Measurements from ENCODE around the gene GATA5. TPM values are rescaled to one million over a fixed set of nuclear protein-coding genes. Genes with fewer than 3 reads are reported as not detected.

GATA5 gene
- total RNA-seq, 2 experiments from 2014 or later: not detected

DNA sequence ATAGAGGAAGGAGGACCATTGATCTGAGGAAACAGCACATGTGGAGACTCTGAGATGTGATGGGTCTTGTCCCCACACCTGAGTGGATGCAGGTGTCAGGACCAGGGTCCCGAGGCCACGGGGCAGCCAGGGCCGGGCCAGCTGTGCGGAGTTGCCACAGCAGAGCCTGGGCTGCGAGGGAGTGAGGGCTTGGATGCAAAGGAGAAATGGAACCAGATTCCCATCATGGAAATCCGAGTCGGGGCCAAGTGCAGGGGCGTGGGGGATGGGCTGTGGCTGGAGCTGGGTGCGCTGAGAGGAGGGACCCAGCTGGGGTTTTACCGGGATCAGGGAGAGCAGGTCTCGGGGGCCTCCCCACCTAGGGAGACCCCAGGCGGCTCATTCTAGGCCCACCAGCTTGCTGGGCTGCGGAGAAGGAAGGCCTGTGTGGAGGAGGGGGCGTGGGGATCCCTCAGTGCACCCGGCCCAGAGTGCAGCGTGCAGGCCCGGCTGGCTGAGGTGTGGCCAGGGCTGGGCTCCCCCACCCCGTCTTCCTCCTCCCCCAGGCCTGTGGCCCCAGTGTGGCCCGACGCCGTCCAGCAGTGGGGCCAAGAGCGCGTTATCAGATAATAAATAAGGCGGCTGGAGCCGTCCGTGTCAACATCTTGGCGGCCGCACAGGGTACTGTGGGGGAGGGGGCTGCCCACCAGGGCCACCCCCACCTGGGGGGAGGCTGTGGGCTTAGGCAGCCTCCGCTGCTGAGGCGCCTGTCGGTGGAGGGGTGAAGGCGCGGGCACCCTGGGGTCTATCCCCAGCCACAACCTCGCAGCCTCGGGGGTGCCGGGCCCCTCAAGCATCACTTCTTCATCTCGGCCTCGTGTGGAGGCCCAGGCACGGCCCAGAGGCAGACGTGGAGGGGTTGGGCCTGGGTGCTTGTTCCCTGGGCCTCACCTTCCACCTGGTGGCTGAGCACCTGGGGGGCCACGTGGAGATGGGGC, 17.2 kb downstream of the GATA5 start:
- CTCF ChIA-PET: no interaction called here
- POLR2A ChIA-PET: no interaction called here

DNA sequence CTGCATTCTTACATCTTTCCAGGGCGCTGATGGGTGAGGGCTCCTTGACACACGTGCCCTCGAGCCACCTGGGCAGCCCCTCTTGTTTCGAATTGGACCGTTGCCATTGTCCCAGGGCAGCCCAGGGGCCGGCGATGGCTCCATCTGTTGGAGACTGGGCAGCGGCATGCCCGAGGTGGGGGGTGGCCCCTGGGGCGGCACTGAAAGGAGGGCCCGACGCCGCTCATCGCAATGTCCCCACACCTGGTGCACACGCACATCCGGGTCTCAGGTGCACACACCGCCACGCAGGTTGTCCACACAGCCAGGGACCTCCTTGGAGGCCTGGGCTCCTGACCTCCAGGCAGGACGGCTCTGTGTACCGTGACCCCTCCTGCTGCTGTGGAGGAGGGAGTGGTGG, 18.0 kb downstream of the GATA5 start:
- POLR2A ChIA-PET: no interaction called here
- CTCF ChIA-PET: no interaction called here

DNA sequence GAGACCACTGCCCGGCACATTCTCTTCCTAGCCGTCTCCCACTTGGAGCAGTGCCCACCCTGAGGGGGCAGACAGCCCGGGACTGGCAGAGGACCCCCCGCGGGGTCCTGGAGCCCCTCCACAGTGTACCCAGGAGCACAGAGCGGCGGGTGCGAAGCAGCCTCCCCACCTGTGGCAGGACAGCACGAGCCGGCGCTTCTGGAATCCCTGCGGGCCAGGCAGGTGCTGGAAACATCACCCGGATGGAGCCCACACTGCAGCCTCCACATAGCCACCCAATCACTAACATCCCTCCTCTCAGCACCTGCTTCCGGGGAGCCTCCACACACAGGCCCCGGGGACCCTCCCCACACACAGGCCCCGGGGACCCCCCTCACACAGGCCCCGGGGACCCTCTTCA, 18.7 kb downstream of the GATA5 start:
- CTCF ChIA-PET: no interaction called here
- POLR2A ChIA-PET: no interaction called here

DNA sequence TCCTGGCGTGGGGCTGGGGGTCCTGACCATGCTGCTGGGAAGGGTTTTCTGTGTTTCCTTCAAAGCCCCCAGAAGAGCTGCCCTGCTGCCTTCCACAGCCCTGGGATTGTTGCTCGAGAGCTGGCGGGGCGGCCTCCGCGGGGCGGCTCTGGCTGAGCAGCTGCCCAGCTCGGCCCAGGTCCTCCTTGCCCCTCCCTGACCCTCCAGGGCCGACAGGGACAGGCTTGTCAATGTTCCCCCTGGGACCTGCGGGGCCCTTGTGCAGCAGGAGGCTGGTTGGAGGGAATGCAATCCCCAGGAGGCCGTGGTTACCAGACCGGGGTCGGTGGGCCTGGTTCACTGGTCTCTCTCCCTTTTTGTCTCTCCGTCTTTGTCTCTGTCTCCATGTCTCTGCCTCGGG, 19.9 kb downstream of the GATA5 start:
- ChIA-PET CTCF (no interaction called here), POLR2A (no interaction called here)

DNA sequence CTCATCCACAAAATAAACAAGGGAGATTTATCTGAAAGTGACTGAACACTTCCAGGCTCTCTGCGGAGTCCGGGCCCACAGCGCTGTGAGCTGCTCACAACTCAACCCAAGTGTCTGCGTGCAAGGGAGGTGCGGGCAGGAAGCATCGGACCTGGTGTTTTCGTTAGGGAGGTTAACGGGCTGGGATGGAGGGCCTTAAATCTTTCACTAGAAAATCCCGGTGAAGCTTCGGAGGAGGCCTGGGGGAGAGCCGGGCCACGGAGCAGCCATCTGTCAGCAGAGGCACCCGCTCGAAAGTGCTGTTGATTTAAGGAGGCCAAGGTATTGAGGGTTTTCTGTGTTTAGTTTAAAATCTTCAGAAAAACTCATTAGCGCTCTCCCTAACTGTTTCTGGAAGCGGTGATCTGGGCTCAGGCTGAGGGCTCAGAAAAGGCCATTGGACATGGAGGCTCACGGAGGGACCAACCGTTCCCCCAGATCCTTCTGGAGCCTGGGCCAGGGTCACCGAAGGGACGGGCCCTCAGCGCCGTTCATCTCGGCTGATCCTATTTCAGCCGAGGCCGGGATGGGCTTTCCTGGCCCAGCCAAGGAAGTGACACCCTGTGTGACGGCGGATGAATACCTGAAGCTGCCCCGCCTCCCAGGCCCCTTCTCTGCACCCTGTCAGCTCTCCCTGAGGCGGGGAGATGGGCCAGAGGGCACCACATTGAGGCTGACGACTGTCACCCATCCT, 20.7 kb downstream of the GATA5 start:
- ChIA-PET CTCF (no interaction called here), POLR2A (no interaction called here)

DNA sequence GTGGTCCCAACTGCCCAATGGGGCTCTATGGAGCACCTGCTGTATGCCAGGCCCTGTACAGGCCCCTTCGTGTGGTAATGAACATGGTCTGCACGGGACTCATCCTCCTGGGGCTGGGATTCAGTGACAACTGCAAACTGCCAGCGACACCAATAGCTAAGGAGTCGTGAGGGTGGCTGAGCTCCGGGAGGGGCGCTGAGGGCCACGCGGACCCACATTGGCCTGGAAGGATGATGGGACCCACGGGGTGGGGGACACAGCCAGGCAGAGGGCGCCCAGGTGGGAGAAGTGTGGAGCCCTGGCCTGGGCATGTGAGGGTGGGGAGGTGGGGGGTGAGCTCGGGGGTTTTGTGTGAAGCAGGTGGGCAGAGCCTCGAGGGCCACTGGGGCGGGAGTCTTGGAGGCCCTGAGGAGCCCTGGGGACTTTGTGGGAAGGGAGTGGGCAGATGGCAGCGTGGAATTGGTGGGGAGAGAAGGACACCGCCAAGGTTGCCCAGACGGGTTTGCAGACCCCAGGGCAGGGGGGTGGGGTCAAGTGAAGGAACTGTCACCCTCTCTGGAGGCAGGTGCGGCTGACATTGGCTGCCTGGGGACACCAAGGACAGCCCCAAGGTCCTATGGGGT, 22.5 kb downstream of the GATA5 start:
- CTCF ChIA-PET: interaction anchor here (0.5 kb wide), 1 partner anchor 226 kb away, joined by 3 read pairs; no protein-coding TSS in a partner anchor
- POLR2A ChIA-PET: no interaction called here

DNA sequence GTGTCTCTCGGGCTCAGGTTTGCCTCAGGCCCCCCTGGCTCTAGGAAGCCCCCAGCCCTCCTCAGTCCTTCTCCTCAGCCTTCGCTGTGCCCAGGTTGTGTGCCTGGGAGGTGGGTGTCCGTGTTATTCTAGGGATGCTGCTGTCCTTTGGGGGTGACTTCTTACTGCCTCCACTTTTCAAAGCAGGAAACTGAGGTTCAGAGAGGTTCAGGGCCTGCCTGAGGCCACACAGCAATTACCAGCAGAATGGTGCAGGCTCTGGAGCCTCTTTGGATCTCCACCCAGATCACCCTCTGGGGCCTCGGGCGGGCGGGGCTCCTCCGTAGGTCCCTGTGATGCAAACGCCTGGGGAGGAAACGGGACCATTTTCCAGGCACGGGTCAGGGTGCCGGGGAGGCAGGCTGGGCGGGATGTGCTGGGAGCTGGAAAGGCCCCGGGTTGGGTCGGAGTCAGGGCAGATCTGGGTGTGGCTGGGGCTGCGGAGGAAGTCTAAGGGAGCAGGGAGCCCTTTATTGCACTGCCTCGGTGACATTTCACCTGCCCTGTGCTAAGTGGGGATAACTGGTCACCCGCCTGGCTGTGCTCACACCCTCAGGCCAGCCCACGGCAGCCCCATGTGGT, 23.2 kb downstream of the GATA5 start:
- ChIA-PET CTCF (no interaction called here), POLR2A (no interaction called here)

DNA sequence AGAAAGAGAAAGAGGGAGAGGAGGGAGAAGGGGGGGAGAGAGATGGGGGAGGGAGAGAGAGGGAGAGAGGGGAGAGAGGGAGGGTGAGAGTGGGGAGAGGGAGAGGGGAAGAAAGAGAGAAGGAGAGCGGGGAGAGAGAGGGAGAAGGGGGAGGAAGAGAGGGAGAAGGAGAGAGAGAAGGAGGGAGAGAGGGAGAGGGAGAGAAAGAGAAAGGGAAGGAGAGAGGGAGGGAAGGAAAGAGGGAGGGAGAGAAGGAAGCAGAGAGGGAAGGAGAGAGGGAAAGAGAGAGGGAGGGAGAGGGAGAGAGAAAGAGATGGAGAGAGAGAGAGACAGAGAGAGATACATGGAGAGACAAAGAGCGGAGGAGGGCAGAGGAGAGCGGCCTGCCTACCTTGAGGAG, 23.8 kb downstream of the GATA5 start:
- POLR2A ChIA-PET: no interaction called here
- CTCF ChIA-PET: no interaction called here

DNA sequence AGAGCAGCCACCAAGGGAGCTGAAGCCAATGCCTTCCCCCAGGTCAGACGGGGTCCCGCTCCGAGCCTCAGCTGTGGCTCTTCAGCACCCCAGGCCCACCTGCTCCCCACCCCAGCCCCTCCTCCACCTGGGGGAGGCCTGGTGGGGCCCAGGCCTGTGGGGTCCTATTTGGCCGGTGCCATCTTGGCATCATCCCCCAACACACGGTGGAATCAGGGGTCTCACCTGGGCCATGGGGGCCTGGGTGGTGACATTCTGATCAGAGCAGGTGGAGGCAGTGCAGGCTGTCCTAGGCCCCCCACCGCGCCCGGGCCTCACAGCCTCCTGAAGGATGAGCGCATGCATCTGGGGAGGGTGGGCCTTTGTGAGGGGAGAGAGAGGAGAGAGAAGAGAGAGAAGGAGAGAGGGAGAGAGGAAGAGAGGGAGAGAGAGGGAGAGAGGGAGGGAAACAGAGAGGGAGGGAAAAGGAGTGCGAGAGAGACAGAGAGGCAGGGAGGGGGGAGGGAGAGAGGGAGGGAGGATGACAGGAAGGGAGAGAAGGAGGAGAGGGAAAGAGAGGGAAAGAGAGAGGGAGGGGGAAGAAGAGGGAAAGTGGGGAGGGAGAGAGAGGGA, 24.5 kb downstream of the GATA5 start:
- ChIA-PET POLR2A (no interaction called here), CTCF (no interaction called here)

DNA sequence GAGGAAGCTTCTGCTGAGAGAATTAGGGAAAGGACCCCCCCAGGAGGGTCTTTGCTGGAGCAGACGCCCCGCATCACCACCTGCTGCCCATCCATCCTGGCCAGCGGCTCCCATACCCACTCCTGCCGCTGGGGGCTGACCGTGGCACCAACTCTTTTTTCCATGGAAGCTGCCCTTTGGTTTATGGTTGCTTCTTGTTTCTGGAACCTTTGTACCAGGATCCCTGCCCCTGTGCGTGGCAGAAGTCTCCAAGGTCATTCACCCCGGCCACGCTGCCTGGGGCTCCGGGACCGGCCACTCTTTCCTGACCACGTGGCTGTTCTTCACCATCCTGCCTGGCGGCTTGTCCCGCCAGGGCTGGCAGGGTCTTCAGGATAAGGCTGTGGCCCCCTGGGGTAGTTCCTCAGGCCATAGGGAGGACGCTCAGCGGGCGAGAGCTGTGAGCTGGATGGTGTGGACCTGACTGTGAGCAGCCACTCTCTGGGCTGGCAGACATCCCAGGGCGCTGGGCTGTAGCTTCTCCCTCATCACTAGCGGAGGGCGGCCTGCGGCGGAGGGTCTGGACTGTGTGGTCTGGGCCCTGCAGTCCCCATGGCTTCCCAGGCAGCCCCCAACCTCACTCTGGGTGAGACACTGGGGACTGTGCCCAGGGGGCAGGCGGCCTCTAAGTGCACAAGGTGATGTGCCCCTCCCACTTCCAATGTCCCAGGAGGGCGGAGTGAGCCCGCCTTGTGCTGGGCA, 25.7 kb downstream of the GATA5 start:
- ChIA-PET CTCF (no interaction called here), POLR2A (no interaction called here)

DNA sequence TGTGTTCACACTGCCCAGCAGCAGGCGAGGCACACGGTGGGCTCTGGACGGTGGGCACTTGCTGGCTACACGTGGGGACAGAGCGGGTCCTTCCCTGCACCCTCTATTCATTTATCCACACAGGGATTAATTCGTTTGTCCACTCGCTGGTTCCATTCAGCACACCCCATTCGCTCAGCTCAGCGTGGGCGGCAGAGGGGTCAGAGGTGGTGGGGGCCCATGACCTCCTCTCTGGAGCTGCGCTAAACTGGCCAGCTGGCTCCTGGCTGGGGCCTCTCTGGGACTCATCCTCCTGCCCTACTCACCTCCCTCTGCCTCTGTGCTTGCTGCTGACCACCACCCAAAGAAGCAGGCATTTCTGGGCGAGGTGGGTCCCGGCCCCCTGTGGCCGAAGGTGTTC, 27.0 kb downstream of the GATA5 start:
- CTCF ChIA-PET: no interaction called here

DNA sequence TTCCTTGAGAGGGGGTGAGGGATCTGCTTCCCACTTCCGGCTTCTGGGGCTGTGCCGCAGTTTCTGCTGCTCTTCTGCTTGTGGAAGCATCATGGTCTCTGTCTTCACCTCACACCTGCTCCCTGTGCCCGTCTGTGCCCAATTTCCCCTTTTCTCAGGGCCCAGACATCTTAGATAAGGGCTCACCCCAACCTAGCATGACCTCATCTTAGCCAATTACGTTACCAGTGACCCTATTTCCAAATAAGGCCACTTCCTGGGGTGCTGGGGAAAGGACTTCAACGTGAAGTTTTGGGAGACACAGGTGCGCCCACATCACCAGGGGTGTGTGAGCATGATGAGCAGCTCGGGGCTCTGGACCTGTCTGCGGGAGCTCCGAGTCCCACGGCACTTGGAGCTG, 27.8 kb downstream of the GATA5 start:
- ChIA-PET POLR2A (no interaction called here), CTCF (no interaction called here)

More for the DNA sequence above, 27.0 kb downstream of the GATA5 start:
- POLR2A ChIA-PET: no interaction called here

DNA sequence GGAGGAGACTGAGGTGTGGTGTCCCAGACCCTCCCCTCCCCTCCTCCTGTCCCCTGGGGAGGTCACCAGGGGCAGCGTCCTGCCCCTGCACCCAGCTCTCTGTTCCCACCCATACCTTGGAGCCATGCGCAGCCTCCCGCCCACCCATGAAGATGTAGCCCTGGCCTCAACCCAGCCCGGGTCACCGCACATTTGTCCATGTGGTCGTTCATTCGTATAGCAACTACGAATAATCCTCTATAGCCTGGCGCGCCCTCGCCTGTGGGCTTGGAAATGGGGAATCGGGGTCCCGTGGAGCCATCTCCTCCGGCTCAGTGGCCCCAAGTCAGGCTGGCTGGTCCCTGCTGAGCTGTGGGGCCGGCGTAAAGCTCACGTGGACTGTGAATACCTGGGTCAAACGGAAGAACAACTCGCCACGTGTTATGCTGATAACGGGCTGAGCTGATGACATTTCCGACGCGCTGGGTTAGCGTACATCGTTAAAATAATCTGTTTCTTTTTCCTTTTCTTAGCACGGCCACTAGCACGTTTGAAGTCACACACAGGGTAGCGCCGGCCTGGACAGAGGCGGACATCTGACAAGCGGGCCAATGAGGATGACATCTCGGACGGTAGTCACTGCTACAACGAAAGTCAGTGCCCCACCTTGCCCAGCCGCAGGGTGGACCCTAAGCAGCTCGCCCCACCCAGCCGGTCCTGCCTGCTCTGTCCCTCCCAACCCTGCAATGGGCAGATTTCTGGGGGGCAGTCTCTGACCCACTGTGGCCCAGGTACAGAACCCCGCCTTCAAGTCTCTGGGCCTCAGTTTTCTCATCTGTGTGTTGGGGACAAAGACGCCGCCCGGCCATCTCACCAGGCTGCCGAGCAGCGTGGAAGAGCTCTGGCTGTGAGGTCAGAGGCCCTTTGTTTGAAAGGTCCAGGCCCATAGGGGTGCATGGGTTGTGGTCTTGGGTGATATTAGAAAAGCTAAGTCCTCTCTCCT, 28.6 kb downstream of the GATA5 start:
- CTCF ChIA-PET: no interaction called here
- POLR2A ChIA-PET: no interaction called here

DNA sequence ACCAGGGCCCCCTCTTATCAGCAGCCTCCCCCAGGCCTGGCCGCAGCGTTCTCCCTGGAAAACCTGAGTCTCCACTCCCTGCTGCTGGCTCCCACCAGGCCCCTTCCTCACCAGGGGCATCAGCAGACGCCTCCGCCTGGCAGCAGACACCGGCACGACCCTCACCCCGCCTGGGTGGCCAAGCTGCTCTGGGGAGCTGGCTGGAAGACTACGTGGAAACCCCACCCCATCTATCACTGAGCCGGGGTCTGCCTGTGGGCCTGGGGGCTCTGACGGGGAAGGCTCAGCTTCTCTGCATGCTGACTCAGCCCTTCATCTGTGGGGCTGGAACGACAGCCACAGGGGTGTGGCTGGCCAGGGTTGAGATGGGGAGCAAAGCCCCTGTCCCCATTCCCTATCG, 29.3 kb downstream of the GATA5 start:
- ChIA-PET POLR2A (no interaction called here), CTCF (no interaction called here)

DNA sequence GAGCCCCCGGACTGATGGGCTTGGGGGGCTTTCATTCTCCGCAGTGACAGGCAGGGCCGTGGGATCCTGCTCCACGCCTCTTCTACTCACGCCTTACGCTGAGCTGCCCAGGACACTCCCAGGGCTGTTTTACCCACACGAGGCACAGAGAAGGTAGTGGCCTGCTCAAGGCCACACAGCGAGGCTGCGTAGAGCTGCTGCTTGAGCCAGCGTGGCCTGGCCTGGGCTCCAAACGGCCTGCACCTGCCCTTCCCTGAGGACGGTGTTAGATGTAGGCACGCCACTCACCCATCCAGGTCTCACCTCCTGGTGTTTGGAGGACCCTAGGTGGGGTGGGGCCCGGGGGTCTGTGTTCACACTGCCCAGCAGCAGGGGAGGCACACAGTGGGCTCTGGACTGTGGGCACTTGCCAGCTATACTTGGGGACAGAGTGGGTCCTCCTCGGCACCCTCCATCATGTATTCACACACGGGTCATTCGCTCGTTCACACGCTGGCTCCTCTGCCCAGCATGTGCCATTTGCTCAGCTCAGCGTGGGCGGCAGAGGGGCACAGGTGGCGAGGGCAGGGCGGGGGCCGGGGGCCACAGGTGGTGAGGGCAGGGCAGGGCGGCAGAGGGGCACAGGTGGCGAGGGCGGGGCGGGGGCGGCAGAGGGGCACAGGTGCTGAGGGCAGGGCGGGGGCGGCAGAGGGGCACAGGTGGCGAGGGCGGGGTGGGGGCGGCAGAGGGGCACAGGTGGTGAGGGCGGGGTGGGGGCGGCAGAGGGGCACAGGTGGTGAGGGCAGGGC, 30.0 kb downstream of the GATA5 start:
- POLR2A ChIA-PET: no interaction called here
- CTCF ChIA-PET: no interaction called here

DNA sequence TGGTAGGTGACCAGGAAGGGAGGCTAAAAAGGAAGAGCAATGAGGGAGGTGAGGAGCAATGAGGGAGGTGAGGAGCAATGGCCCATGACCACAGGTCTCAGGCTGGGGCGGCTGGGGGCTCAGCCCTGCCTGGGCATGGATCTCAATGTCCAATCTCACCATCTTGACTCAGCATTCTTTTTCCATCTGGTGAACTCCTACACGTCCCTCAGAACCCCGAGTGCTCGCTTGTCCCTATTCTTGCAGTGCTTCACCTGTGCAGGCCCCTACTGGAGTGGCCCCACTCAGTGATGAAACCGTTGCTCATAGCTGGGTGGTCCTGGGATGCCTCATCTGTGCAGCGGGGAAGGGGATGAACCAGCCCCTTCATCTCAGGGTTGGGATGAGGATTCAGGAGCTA, 31.5 kb downstream of the GATA5 start:
- CTCF ChIA-PET: no interaction called here
- POLR2A ChIA-PET: no interaction called here

DNA sequence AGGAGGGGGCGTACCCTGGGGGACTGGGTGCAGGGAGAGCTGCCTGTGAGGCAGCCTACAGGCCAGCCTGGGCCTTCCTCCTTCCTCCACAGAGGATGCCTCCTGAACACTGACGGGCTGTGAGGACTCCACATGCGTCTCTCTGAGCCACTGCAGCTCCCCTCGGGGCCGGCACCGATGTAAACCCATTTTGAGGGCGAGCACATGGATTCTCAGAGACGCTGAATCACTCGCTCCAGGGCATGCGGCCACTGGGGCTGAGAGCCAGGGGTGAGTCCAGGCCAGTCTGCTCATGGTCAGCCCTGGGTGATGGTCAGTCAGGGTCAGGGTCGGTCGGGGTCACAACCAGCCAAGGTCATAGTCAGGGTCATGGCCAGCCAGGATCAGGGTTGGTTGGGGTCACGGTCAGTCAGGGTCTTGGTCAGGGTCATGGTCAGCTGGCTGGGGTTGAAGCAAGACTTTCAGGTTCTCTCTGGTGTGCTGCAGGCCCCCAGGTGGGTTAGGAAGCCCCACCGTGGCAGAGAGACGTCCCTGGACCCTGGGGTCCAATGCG, 33.7 kb downstream of the GATA5 start:
- CTCF ChIA-PET: no interaction called here

More for the DNA sequence above, 33.7 kb downstream of the GATA5 start:
- POLR2A ChIA-PET: no interaction called here

Measured in activated CD8-positive, alpha-beta memory T cell treated with anti-CD3 and anti-CD28 coated beads for 36 hours (primary cell).